VCaP (cell line): ENCODE measurements around the gene GPC3.

Source experiments
- H3K27ac ChIP-seq: fragments of 450-650 bp; 2 replicates; pipeline ENCODE4 v1.5.1; 2017
- CTCF ChIP-seq: fragments of 450-650 bp; conservative IDR thresholded peaks from 2 replicates; pipeline ENCODE4 v1.5.1; 2017; ENCODE audit warnings: mild to moderate bottlenecking, moderate library complexity

The GPC3 gene

GRCh38 chrX:133677123-133678063 lies 308.0 kb downstream of the GPC3 start:
- TF ChIP-seq CTCF, result no peak
- H3K27ac ChIP-seq, result peak overlapping the region; percentile 81

- H3K27ac ChIP-seq, result peak overlapping the region; percentile 81
- no peak for TF ChIP-seq CTCF
These were observed 308.9 kb downstream of the GPC3 start for GRCh38 chrX:133676344-133677122.

GRCh38 chrX:133674726-133675470 lies 310.5 kb downstream of the GPC3 start:
- H3K27ac ChIP-seq, result peak overlapping the region; percentile 81

GRCh38 chrX:133670383-133670782 lies 315.0 kb downstream of the GPC3 start:
- peak; percentile 73 for TF ChIP-seq CTCF
- H3K27ac ChIP-seq, result no peak overlapping the region

More at GRCh38 chrX:133674726-133675470, 310.5 kb downstream of the GPC3 start:
- no peak for TF ChIP-seq CTCF

- no peak for TF ChIP-seq CTCF
- no peak overlapping the region for H3K27ac ChIP-seq
These were observed 316.2 kb downstream of the GPC3 start for GRCh38 chrX:133669214-133669613.

GRCh38 chrX:133668225-133668931 lies 317.0 kb downstream of the GPC3 start:
- no peak overlapping the region for H3K27ac ChIP-seq
- no peak for TF ChIP-seq CTCF
